Subcutaneous adipose tissue (tissue), 4 donors: ENCODE data around the gene CEP44. TPM values are rescaled to one million over a fixed set of nuclear protein-coding genes. Genes with fewer than 3 reads are reported as not detected.

Experiments
- CTCF ChIP-seq: fragments of 450-650 bp; IDR thresholded peaks from one replicate; pipeline ENCODE4 v1.5.1; 2016; ENCODE audit warnings: low read depth, mild to moderate bottlenecking, control low read depth, antibody characterized with exemption, moderate library complexity
- total RNA-seq, 4 donors: library from RNA; depleted of rRNA; stranded (reverse); fragments of >200 nt; gene quantifications; one replicate each; pipeline ENCODE4 v1.1.0, GENCODE V29; 2016

Gene CEP44
- total RNA-seq, 4 donors from 2014 or later, result 14.7 to 18.7 (median 18.4) TPM

DNA sequence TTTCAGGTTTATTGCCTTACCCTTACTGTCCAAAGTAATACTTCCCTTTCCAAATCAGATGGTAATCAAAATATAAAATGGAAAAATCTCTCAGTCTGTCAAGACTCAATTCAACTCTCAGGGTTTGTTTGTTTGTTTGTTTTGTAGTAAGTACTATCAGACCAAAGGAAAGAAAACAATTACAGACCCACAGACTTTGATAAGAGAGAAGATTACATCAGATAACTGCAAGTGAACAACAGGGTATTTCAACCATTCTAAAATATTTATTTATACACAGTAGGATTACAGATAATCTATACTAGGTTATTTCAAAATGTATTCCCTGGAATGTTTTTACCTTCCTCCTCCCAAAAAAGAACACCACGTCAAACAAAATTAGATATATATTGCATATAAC is 29.1 kb upstream of the CEP44 start:
- TF ChIP-seq CTCF, result no peak

GRCh38 chr4:174255374-174255773 is 28.3 kb upstream of the CEP44 start:
- TF ChIP-seq CTCF, result no peak

DNA sequence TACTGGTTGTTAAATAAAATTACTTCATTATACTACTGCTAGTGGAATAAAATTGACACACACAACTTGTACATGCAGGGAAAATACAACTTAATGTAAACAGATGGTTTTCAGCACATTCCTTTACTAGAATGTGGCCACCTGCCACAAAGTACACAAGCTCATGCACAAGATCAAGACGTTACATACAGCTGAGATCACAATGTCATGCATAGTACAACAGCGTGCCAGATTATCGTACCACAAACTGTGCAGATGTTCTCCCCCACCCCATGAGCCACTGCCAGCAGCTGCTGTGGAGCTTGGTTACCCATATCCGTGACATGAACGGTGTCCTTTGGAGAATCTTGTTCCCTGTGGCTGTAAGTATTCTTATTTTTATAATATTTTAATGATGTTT is 27.9 kb upstream of the CEP44 start:
- no peak for TF ChIP-seq CTCF

DNA sequence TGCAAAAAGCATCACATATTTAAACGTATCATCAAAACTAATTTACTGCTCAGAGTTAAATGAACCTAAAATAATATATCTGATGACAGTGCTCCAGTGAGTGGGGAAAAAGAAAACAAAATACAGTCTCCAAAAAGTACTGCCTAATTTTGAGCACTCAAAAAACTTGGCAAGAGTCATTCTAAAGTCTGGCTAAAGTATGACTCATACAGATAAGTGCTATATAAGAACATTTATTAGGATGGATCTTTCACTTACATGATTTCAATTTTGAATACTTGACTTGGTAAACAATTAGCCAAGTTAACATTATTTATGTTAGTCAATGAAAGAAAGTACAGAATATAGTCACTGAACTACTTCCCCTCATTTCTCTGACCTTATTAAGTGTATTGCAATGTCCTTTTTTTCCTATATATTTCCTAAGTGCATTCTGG is 27.4 kb upstream of the CEP44 start:
- no peak for TF ChIP-seq CTCF

DNA sequence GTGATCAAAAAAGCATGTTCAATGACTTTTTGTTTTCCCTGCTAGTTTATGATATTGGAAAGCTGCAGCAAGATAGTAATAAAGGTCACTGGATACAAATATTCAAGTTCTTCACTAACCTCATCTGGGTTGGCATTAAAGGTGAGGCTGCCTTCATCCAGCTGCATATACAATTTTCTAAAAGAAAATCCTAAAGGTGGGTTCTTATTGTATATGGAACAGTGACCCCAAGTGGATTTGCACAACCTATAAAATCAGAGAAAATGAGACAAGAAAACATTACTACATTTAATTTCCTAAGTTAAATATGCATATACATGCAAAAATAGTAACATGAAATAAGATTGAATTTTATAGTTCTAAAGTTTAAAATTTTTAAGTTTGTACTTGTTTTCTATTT is 24.1 kb upstream of the CEP44 start:
- no peak for TF ChIP-seq CTCF

DNA sequence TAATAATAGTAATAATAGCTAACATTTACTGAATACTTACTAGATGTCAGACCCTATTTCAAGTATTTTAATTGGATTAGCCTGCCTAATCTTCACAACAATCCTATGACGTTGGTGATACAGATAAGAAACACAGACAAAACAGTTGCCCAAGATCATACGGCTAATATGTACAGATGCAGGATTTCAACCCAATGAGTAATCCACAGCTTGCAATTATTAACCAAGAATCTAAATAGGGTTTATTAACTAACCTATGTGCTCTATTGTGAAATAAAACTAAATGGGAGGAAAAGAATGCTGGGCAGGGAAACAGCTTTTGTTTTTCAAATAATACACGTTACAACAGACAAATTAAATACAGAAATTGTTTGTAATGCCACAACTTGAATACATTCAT is 23.6 kb upstream of the CEP44 start:
- TF ChIP-seq CTCF, result no peak

- no peak for TF ChIP-seq CTCF
These were observed 20.9 kb upstream of the CEP44 start for GRCh38 chr4:174262624-174263444.
